ENCODE results near the gene P3H3.

P3H3 gene

DNA sequence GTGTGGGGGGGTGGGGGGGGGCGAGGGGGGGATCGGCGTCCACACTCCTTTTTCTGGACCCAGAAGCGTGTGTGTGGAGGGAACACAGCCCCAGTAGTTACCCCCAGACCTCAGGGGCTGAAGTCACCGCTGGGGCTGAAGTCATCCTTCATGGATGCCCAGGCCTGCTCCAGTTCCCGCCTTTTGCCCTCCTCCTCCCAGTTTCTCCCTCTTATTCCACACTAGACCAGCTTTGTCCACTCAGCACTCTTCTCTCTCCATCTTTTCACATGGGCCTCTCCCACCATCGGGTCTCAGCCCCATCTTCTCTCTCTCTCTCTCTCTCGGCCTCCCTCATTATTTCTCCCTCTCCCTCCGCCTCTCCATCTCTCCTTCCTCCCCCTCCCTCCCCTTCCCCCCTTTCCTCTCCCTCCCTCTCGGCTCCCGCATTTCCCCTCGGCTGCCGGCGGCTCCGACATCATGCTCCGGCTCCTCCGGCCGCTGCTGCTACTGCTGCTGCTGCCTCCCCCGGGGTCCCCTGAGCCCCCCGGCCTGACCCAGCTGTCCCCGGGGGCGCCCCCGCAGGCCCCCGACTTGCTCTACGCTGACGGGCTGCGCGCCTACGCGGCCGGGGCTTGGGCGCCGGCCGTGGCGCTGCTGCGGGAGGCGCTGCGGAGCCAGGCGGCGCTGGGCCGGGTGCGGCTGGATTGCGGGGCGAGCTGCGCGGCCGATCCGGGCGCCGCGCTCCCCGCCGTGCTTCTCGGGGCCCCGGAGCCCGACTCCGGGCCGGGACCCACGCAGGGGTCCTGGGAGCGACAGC is at the start of gene P3H3 (continued):
- TF ChIP-seq, protein P1, sequence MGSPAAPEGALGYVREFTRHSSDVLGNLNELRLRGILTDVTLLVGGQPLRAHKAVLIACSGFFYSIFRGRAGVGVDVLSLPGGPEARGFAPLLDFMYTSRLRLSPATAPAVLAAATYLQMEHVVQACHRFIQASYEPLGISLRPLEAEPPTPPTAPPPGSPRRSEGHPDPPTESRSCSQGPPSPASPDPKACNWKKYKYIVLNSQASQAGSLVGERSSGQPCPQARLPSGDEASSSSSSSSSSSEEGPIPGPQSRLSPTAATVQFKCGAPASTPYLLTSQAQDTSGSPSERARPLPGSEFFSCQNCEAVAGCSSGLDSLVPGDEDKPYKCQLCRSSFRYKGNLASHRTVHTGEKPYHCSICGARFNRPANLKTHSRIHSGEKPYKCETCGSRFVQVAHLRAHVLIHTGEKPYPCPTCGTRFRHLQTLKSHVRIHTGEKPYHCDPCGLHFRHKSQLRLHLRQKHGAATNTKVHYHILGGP (tag by site-specific recombination; IDR thresholded peaks at IDR 0.05), result peak; percentile 15; the same call in 1 of the 2 replicates
- TF ChIP-seq ZNF776 (tag by site-specific recombination; IDR thresholded peaks at IDR 0.05; ENCODE audit: borderline replicate concordance), result no peak
- TF ChIP-seq ZNF837 (tag by site-specific recombination; IDR thresholded peaks at IDR 0.05), result no peak
- TF ChIP-seq, protein P2, sequence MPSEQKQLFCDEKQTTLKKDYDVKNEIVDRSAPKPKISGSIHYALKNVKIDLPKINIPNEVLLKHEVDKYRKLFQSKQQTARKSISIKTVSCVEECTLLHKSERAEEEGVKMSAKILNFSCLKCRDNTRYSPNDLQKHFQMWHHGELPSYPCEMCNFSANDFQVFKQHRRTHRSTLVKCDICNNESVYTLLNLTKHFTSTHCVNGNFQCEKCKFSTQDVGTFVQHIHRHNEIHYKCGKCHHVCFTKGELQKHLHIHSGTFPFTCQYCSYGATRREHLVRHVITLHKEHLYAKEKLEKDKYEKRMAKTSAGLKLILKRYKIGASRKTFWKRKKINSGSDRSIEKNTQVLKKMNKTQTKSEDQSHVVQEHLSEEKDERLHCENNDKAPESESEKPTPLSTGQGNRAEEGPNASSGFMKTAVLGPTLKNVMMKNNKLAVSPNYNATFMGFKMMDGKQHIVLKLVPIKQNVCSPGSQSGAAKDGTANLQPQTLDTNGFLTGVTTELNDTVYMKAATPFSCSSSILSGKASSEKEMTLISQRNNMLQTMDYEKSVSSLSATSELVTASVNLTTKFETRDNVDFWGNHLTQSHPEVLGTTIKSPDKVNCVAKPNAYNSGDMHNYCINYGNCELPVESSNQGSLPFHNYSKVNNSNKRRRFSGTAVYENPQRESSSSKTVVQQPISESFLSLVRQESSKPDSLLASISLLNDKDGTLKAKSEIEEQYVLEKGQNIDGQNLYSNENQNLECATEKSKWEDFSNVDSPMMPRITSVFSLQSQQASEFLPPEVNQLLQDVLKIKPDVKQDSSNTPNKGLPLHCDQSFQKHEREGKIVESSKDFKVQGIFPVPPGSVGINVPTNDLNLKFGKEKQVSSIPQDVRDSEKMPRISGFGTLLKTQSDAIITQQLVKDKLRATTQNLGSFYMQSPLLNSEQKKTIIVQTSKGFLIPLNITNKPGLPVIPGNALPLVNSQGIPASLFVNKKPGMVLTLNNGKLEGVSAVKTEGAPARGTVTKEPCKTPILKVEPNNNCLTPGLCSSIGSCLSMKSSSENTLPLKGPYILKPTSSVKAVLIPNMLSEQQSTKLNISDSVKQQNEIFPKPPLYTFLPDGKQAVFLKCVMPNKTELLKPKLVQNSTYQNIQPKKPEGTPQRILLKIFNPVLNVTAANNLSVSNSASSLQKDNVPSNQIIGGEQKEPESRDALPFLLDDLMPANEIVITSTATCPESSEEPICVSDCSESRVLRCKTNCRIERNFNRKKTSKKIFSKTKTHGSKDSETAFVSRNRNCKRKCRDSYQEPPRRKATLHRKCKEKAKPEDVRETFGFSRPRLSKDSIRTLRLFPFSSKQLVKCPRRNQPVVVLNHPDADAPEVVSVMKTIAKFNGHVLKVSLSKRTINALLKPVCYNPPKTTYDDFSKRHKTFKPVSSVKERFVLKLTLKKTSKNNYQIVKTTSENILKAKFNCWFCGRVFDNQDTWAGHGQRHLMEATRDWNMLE (tag by site-specific recombination; conservative IDR thresholded peaks at IDR 0.05; ENCODE audit: low read depth), result no peak
- TF ChIP-seq ZNF133 (tag by site-specific recombination; IDR thresholded peaks at IDR 0.05), result no peak
- TF ChIP-seq HOXC10 (CRISPR knock-in tag; IDR thresholded peaks at IDR 0.05), result no peak
- no peak for TF ChIP-seq ZNF548 (tag by site-specific recombination; IDR thresholded peaks at IDR 0.05)
- TF ChIP-seq ZNF707 (tag by site-specific recombination; IDR thresholded peaks at IDR 0.05), result no peak
- TF ChIP-seq KLF10 (tag by site-specific recombination; IDR thresholded peaks at IDR 0.05), result 0 out of 2 replicates have a peak, but pooled peaks have one; percentile 40
- TF ChIP-seq ZNF354C (tag by site-specific recombination; IDR thresholded peaks at IDR 0.05; ENCODE audit: borderline replicate concordance, low read depth), result no peak
- TF ChIP-seq PRDM1 (tag by site-specific recombination; IDR thresholded peaks at IDR 0.05), result peak; percentile 55
- TF ChIP-seq ZNF555 (tag by site-specific recombination; conservative IDR thresholded peaks at IDR 0.05), result no peak
- TF ChIP-seq ZNF473 (tag by site-specific recombination; IDR thresholded peaks at IDR 0.05), result no peak
- TF ChIP-seq, protein P3, sequence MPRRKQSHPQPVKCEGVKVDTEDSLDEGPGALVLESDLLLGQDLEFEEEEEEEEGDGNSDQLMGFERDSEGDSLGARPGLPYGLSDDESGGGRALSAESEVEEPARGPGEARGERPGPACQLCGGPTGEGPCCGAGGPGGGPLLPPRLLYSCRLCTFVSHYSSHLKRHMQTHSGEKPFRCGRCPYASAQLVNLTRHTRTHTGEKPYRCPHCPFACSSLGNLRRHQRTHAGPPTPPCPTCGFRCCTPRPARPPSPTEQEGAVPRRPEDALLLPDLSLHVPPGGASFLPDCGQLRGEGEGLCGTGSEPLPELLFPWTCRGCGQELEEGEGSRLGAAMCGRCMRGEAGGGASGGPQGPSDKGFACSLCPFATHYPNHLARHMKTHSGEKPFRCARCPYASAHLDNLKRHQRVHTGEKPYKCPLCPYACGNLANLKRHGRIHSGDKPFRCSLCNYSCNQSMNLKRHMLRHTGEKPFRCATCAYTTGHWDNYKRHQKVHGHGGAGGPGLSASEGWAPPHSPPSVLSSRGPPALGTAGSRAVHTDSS (tag by site-specific recombination; IDR thresholded peaks at IDR 0.05), result peak; percentile 41; the same call in 1 of the 2 replicates
- TF ChIP-seq YY2 (tag by site-specific recombination; IDR thresholded peaks at IDR 0.05), result peak; percentile 81
- TF ChIP-seq ZNF24 (tag by site-specific recombination; IDR thresholded peaks at IDR 0.05), result peak; percentile 59; the same call in 1 of the 2 replicates
- TF ChIP-seq ZNF530 (tag by site-specific recombination; IDR thresholded peaks at IDR 0.05; ENCODE audit: low read depth), result no peak
- TF ChIP-seq BCL11B (tag by site-specific recombination; IDR thresholded peaks at IDR 0.05; ENCODE audit: low read depth), result peak; percentile 74; the same call in 1 of the 2 replicates
- TF ChIP-seq ZNF621 (tag by site-specific recombination; IDR thresholded peaks at IDR 0.05), result no peak
- peak; percentile 80; the same call in 1 of the 2 replicates for TF ChIP-seq ZNF394 (tag by site-specific recombination; IDR thresholded peaks at IDR 0.05; ENCODE audit: borderline replicate concordance)
- TF ChIP-seq, protein P4, sequence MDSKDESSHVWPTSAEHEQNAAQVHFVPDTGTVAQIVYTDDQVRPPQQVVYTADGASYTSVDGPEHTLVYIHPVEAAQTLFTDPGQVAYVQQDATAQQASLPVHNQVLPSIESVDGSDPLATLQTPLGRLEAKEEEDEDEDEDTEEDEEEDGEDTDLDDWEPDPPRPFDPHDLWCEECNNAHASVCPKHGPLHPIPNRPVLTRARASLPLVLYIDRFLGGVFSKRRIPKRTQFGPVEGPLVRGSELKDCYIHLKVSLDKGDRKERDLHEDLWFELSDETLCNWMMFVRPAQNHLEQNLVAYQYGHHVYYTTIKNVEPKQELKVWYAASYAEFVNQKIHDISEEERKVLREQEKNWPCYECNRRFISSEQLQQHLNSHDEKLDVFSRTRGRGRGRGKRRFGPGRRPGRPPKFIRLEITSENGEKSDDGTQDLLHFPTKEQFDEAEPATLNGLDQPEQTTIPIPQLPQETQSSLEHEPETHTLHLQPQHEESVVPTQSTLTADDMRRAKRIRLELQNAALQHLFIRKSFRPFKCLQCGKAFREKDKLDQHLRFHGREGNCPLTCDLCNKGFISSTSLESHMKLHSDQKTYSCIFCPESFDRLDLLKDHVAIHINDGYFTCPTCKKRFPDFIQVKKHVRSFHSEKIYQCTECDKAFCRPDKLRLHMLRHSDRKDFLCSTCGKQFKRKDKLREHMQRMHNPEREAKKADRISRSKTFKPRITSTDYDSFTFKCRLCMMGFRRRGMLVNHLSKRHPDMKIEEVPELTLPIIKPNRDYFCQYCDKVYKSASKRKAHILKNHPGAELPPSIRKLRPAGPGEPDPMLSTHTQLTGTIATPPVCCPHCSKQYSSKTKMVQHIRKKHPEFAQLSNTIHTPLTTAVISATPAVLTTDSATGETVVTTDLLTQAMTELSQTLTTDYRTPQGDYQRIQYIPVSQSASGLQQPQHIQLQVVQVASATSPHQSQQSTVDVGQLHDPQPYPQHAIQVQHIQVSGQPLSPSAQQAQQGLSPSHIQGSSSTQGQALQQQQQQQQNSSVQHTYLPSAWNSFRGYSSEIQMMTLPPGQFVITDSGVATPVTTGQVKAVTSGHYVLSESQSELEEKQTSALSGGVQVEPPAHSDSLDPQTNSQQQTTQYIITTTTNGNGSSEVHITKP (tag by site-specific recombination; IDR thresholded peaks at IDR 0.05), result peak; percentile 68; the same call in 1 of the 2 replicates
- peak; percentile 55 for TF ChIP-seq KLF9 (tag by site-specific recombination; IDR thresholded peaks at IDR 0.05; ENCODE audit: low read depth)
- TF ChIP-seq, protein P5, sequence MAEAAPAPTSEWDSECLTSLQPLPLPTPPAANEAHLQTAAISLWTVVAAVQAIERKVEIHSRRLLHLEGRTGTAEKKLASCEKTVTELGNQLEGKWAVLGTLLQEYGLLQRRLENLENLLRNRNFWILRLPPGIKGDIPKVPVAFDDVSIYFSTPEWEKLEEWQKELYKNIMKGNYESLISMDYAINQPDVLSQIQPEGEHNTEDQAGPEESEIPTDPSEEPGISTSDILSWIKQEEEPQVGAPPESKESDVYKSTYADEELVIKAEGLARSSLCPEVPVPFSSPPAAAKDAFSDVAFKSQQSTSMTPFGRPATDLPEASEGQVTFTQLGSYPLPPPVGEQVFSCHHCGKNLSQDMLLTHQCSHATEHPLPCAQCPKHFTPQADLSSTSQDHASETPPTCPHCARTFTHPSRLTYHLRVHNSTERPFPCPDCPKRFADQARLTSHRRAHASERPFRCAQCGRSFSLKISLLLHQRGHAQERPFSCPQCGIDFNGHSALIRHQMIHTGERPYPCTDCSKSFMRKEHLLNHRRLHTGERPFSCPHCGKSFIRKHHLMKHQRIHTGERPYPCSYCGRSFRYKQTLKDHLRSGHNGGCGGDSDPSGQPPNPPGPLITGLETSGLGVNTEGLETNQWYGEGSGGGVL (tag by site-specific recombination; IDR thresholded peaks at IDR 0.05), result peak; percentile 100
- TF ChIP-seq ZBTB21 (tag by site-specific recombination; IDR thresholded peaks at IDR 0.05), result peak; percentile 69
- TF ChIP-seq ZNF654 (tag by site-specific recombination; IDR thresholded peaks at IDR 0.05; ENCODE audit: low read depth), result no peak
